OCI-LY7 (cell line): ENCODE measurements around the gene LAYN. TPM values are rescaled to one million over a fixed set of nuclear protein-coding genes. Genes with fewer than 3 reads are reported as not detected.

Experiments used
- BruUV-seq: library from RNA; stranded (reverse); fragments of 400-500 nt; replicated peaks from 2 replicates; lab custom pipeline; 2021; lab: Mats Ljungman, UMichigan
- CTCF ChIA-PET: fragments of 300-600 bp; sonication (Branson Sonifier 250); formaldehyde crosslinking; loops from one replicate; lab custom pipeline; 2022; ENCODE audit warnings: antibody characterized with exemption; ENCODE audit not compliant: unreplicated experiment; lab: Charles Lee
- POLR2A ChIA-PET: fragments of 300-600 bp; sonication (Branson Sonifier 250); formaldehyde crosslinking; loops from one replicate; lab custom pipeline; 2022; ENCODE audit warnings: antibody characterized with exemption; lab: Charles Lee
- DNase-seq: peaks from one replicate; pipeline ENCODE4 v3.0.0-alpha.2; 2015; ENCODE audit warnings: low spot score
- H2AFZ ChIP-seq: fragments of 200-600 bp; sonication (generic), shearing (Covaris generic); 2 replicates; pipeline ENCODE4 v1.6.1; 2014; ENCODE audit warnings: mild to moderate bottlenecking, antibody characterized with exemption, low read length, moderate library complexity
- H3K27ac ChIP-seq: fragments of 200-600 bp; sonication (generic); 2 replicates; pipeline ENCODE4 v1.5.1; 2014; ENCODE audit warnings: mixed run types, low read depth, mild to moderate bottlenecking, moderate library complexity, low read length, inconsistent platforms; ENCODE audit not compliant: poor library complexity, severe bottlenecking
- H3K36me3 ChIP-seq: fragments of 200-600 bp; sonication (generic); 2 replicates; pipeline ENCODE4 v1.6.1; 2014; ENCODE audit warnings: mild to moderate bottlenecking, antibody characterized with exemption, low read length, moderate library complexity, mixed read lengths; ENCODE audit not compliant: insufficient read depth
- H3K4me1 ChIP-seq: fragments of 200-600 bp; sonication (generic); 2 replicates; pipeline ENCODE4 v1.5.1; 2014; ENCODE audit warnings: mild to moderate bottlenecking, low read length; ENCODE audit not compliant: insufficient read depth, poor library complexity, severe bottlenecking
- H3K4me2 ChIP-seq: fragments of 200-600 bp; sonication (generic); 2 replicates; pipeline ENCODE4 v1.6.1; 2014; ENCODE audit warnings: mild to moderate bottlenecking, low read length
- H3K4me3 ChIP-seq: fragments of 200-600 bp; sonication (generic); 2 replicates; pipeline ENCODE4 v1.5.1; 2014; ENCODE audit warnings: mild to moderate bottlenecking, low read depth, low read length; ENCODE audit not compliant: poor library complexity, severe bottlenecking
- H3K79me2 ChIP-seq: fragments of 200-600 bp; sonication (generic); 2 replicates; pipeline ENCODE4 v1.6.1; 2016; ENCODE audit warnings: low read depth, mild to moderate bottlenecking, low read length, moderate library complexity, mixed read lengths; ENCODE audit not compliant: insufficient read depth
- H3K9me2 ChIP-seq: fragments of 200-600 bp; sonication (generic); 2 replicates; pipeline ENCODE4 v1.6.1; 2016; ENCODE audit warnings: mild to moderate bottlenecking, low read length, mixed read lengths; ENCODE audit not compliant: insufficient read depth
- H3K9me3 ChIP-seq: fragments of 200-600 bp; sonication (generic); 2 replicates; pipeline ENCODE4 v1.6.1; 2014; ENCODE audit warnings: mild to moderate bottlenecking, mixed run types, low read length, mixed read lengths
- H4K20me1 ChIP-seq: fragments of 200-600 bp; sonication (generic); 2 replicates; pipeline ENCODE4 v1.6.1; 2014; ENCODE audit warnings: mild to moderate bottlenecking, antibody characterized with exemption, low read length, moderate library complexity, mixed read lengths; ENCODE audit not compliant: insufficient read depth
- CTCF ChIP-seq: fragments of 200-600 bp; sonication (generic); conservative IDR thresholded peaks from 2 replicates; pipeline ENCODE4 v1.5.1; 2014; ENCODE audit warnings: mild to moderate bottlenecking, antibody characterized with exemption, low read length, moderate library complexity, mixed read lengths
- EZH2phosphoT487 ChIP-seq: fragments of 200-600 bp; sonication (generic); IDR thresholded peaks from 2 replicates; pipeline ENCODE4 v1.6.1; 2018; ENCODE audit warnings: low read depth, borderline replicate concordance, mild to moderate bottlenecking, mixed run types, antibody characterized with exemption, low read length, moderate library complexity, mixed read lengths
- intact Hi-C: fragments of 100-400 bp; cut with micrococcal nuclease; formaldehyde crosslinking; loops from one replicate; pipeline ENCODE4 v1.10.0; 2022; ENCODE audit not compliant: unreplicated experiment
- total RNA-seq, 2 experiments: library from RNA; depleted of rRNA in 1 of 2; stranded (reverse); fragments of >200 nt in 1 of 2; shearing (Covaris generic) in 1 of 2; gene quantifications; 2 replicates each; pipeline ENCODE4 v1.2.3, GENCODE V29; 2014 to 2022

Gene LAYN
- total RNA-seq, 2 experiments from 2014 or later, result not detected

GRCh38 chr11:111570796-111571195 is 30.3 kb downstream of the LAYN start:
- Histone ChIP-seq H3K9me2 (no peaks in the 10 kb centered on the region), H3K36me3 (no peaks in the 10 kb centered on the region), H3K4me1 (peaks cover 12% of the 10 kb centered on the region), H4K20me1 (no peaks in the 10 kb centered on the region), H3K9me3 (no peaks in the 10 kb centered on the region), H3K27ac (no peak overlapping the region), H3K4me3 (no peak overlapping the region), H3K4me2 (no peak overlapping the region), H3K79me2 (no peaks in the 10 kb centered on the region), H2AFZ (no peak overlapping the region)
- intact Hi-C loops, result no loop called here
- TF ChIP-seq EZH2phosphoT487 (no peak), CTCF (no peak)
- no TSS peak for BruUV-seq
- ChIA-PET POLR2A (no interaction called here), CTCF (no interaction called here)
- DNase-seq, result no peak

DNA sequence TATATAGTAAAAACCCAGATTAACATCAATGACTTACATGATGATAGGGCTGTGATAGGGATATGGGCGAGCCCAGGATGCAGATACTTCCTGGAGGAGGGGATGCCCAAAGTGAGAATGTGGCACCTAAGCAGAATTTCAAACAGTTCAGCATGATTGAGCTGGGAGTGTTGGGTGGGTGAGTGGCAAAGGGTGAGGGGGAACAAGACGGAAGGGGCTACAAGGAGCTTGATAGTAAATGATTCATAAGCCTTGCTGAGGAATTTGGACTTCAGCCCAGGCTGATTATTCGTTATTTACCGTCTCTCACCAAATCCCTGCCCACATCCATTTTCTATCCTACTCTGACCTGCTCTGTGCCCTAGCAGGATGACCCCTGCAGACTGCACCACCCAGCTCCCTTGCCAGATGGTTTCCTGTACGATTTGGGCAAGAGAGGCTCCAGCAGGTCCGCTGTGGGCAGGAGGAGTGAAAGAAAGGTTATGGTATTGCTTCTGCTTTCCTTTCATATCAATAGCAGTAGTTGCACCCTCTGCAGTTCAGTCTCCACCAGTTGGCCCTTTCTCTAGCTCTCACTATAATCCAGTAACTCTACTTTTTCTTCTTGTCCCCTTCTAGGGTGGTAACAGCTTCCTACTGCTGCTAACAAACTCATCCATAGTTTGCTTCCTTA is 31.4 kb downstream of the LAYN start:
- Histone ChIP-seq H3K27ac (no peak overlapping the region), H3K4me1 (peaks cover 12% of the 10 kb centered on the region), H3K9me3 (no peaks in the 10 kb centered on the region), H3K4me3 (no peak overlapping the region), H4K20me1 (no peaks in the 10 kb centered on the region), H3K9me2 (no peaks in the 10 kb centered on the region), H3K4me2 (no peak overlapping the region), H2AFZ (no peak overlapping the region), H3K36me3 (no peaks in the 10 kb centered on the region), H3K79me2 (no peaks in the 10 kb centered on the region)
- POLR2A ChIA-PET, result no interaction called here
- BruUV-seq, result no TSS peak
- intact Hi-C loops, result no loop called here
- DNase-seq, result no peak
- CTCF ChIA-PET, result interaction anchor here (1.4 kb wide), 1 partner anchor 19 kb away, joined by 3 read pairs; no protein-coding TSS in a partner anchor
- TF ChIP-seq EZH2phosphoT487, result no peak
- no peak for TF ChIP-seq CTCF

DNA sequence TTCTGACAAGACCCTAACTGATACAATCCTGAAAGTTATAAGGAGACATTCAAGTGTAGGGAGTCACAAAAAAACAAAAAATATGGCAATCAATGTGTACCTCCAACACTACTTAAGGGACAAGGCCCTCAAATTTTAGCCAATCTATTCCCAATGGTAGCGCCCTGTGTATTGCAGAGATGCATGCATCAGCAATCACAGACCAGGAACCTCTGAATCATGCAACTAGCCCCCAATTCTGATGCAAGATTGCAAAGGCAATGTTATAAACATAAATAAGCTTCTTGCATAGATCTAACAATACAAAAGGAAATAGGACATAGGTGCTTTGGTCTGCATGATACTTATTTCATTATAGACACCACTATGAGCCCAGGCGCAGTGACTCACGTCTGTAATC is 32.1 kb downstream of the LAYN start:
- DNase-seq, result no peak
- no TSS peak for BruUV-seq
- no peak overlapping the region for H2AFZ ChIP-seq
- no peak overlapping the region for H3K27ac ChIP-seq
- ChIA-PET POLR2A (no interaction called here), CTCF (interaction anchor here (1.4 kb wide), 1 partner anchor 19 kb away, joined by 3 read pairs; no protein-coding TSS in a partner anchor)
- TF ChIP-seq EZH2phosphoT487, result no peak
- TF ChIP-seq CTCF, result no peak
- H3K79me2 ChIP-seq, result no peaks in the 10 kb centered on the region
- H3K9me3 ChIP-seq, result no peaks in the 10 kb centered on the region
- peaks cover 12% of the 10 kb centered on the region for H3K4me1 ChIP-seq
- no peak overlapping the region for H3K4me3 ChIP-seq
- no peaks in the 10 kb centered on the region for H3K9me2 ChIP-seq
- H3K36me3 ChIP-seq, result no peaks in the 10 kb centered on the region
- intact Hi-C loops, result no loop called here
- no peak overlapping the region for H3K4me2 ChIP-seq
- H4K20me1 ChIP-seq, result no peaks in the 10 kb centered on the region
